Body of pancreas (tissue), 4 donors: ENCODE measurements around the gene AK2. TPM values are rescaled to one million over a fixed set of nuclear protein-coding genes. Genes with fewer than 3 reads are reported as not detected.

Source experiments
- ATAC-seq: fragments of 150-250 bp; one replicate; pipeline ENCODE4 v1.9.1; 2016
- DNase-seq, 4 donors: peaks; one replicate each; pipeline ENCODE4 v3.0.0-alpha.2; 2019
- H3K27ac ChIP-seq, 4 donors: fragments of 200-600 bp; sonication (generic); 1 replicate in 3 of 4; 2 replicates in 1 of 4; pipeline versions ENCODE4 v1.5.1 to v1.6.1; 2016 to 2019; ENCODE audit warnings: mild to moderate bottlenecking in 1 of 4, mixed read lengths in 1 of 4, moderate library complexity in 1 of 4
- H3K27me3 ChIP-seq, 2 donors: fragments of 200-600 bp; sonication (generic); one replicate each; pipeline ENCODE4 v1.6.0; 2016; ENCODE audit warnings: mild to moderate bottlenecking in 1 of 2
- H3K36me3 ChIP-seq, 2 donors: fragments of 200-600 bp; sonication (generic); replicated peaks in 1 of 2; 2 replicates each; pipeline ENCODE4 v1.5.1; 2016; ENCODE audit warnings: low read depth in 2 of 2; ENCODE audit not compliant: insufficient read depth in 1 of 2
- H3K4me1 ChIP-seq: fragments of 200-600 bp; sonication (generic); one replicate; pipeline ENCODE4 v1.6.0; 2016
- H3K4me3 ChIP-seq, 2 donors: fragments of 200-600 bp; sonication (generic); 1 replicate in 1 of 2; 2 replicates in 1 of 2; pipeline ENCODE4 v1.5.1; 2016 to 2019
- H3K9me3 ChIP-seq, 3 donors: fragments of 200-600 bp; sonication (generic); 1 replicate in 2 of 3; 2 replicates in 1 of 3; pipeline ENCODE4 v1.5.1; 2016
- CTCF ChIP-seq, 7 experiments: fragments of 450-650 bp in 4 of 7; fragments of 200-600 bp in 3 of 7; sonication (generic) in 3 of 7; IDR thresholded peaks; one replicate each; pipeline ENCODE4 v1.5.1; 2016 to 2019; ENCODE audit warnings: antibody characterized with exemption in 7 of 7
- POLR2A ChIP-seq, 3 donors: fragments of 450-650 bp; IDR thresholded peaks; one replicate each; pipeline ENCODE4 v1.6.1; 2016; ENCODE audit warnings: antibody characterized with exemption in 3 of 3, mild to moderate bottlenecking in 2 of 3
- WGBS, 2 donors: methylation state at CpG; one replicate each; pipeline ENCODE4 v1.1.5; 2017; 5-methylcytosine and 5-hydroxymethylcytosine counted together
- intact Hi-C: fragments of 100-400 bp; cut with DNase I; formaldehyde crosslinking; loops from one replicate; pipeline ENCODE4 v1.15.1; 2023
- total RNA-seq, 2 donors: library from RNA; depleted of rRNA; stranded (reverse); fragments of >200 nt; gene quantifications; one replicate each; pipeline ENCODE4 v1.1.0, GENCODE V29; 2016

AK2 gene
- total RNA-seq, 2 donors from 2014 or later = 76.8 to 533 TPM

DNA sequence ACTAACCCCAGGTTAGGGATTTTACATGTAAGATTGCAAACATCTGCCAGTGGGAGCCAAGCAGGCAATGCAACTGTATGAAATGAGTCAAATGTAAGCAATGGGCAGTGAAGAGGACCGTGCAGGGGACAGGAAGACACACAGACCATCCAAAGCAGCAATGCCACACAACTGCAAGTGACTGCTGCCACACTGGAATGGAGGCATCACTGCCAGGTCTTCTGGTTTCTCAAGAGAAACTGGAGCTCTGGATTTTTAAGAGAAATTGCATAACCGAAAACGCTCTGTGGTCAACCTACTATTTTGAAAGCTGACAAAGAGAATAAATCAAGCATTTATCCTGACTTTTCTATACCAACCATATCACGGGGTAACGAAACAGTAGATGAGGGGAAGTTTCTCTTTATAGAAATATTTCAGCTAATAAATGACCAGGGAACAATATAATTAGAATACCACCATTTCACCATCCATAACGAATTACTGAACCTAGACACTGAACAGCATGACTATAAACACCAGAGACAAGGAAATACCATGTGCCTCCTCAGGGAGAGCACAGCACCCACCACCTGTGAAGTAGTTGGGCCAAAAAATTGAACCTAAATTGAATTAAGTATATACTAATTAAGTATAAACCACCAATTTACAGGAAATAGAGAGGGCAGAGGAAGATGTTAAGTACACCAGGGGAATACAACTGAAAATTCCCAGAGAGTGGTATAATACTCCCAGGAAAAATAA lies 4.4 kb downstream of the AK2 start:
- Histone ChIP-seq H3K36me3 (no peaks in the 10 kb centered on the region), H3K9me3 (no peaks in the 10 kb centered on the region), H3K4me1 (peaks cover 69% of the 10 kb centered on the region), H3K27ac (no peak overlapping the region), H3K27me3 (no peaks in the 10 kb centered on the region), H3K4me3 (no peak overlapping the region)
- intact Hi-C loops = no loop called here
- TF ChIP-seq POLR2A (IDR thresholded peaks at IDR 0.05) (no peak), CTCF (IDR thresholded peaks at IDR 0.05) (no peak)
- ATAC-seq = no peak
- no peak for DNase-seq
- 67 to 80% methylated on average over 6 of the region's 6 CpGs for WGBS, 2 donors

- Histone ChIP-seq H3K9me3 (no peaks in the 10 kb centered on the region), H3K27me3 (no peaks in the 10 kb centered on the region), H3K4me3 (no peak overlapping the region), H3K36me3 (no peaks in the 10 kb centered on the region), H3K4me1 (peaks cover 74% of the 10 kb centered on the region), H3K27ac (no peak overlapping the region)
- WGBS, 2 donors = 68 to 90% methylated on average over 4 of the region's 4 CpGs
- no peak for DNase-seq
- ATAC-seq = no peak
- no peak for TF ChIP-seq CTCF (IDR thresholded peaks at IDR 0.05)
- no peak for TF ChIP-seq POLR2A (IDR thresholded peaks at IDR 0.05)
- intact Hi-C loops = no loop called here
Measured at GRCh38 chr1:33031506-33031905, 5.2 kb downstream of the AK2 start.

- 89 to 97% methylated on average over 2 of the region's 2 CpGs for WGBS, 2 donors
- Histone ChIP-seq H3K27ac (no peak overlapping the region), H3K27me3 (no peaks in the 10 kb centered on the region), H3K4me1 (peaks cover 73% of the 10 kb centered on the region), H3K4me3 (no peak overlapping the region), H3K9me3 (no peaks in the 10 kb centered on the region), H3K36me3 (no peaks in the 10 kb centered on the region)
- intact Hi-C loops = no loop called here
- TF ChIP-seq CTCF (IDR thresholded peaks at IDR 0.05) (no peak), POLR2A (IDR thresholded peaks at IDR 0.05) (no peak)
- ATAC-seq (no peak), DNase-seq (peak in 1 of 4 donors; percentile 24)
Measured at GRCh38 chr1:33030575-33030974, 6.1 kb downstream of the AK2 start.

DNA sequence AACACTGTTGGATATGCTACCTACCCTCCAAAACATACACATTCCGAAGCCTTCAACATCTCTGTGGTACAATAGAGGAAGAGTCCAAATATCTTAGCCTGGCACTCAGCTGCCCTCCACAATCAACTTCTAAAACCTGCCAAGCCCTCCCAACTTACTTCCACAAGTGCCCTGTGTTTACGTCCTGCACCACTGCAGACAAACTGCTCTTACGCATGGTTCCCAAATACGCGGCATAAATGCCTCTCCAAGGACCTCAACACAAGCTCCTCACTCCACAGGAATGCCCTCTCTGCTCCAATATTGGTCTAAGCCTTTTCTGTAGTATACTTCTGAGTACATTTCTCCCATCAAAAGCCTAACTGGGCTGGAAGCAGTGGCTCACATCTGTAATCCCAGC lies 6.8 kb downstream of the AK2 start:
- Histone ChIP-seq H3K36me3 (no peaks in the 10 kb centered on the region), H3K4me3 (no peak overlapping the region), H3K4me1 (peaks cover 73% of the 10 kb centered on the region), H3K27me3 (no peaks in the 10 kb centered on the region), H3K27ac (no peak overlapping the region), H3K9me3 (no peaks in the 10 kb centered on the region)
- WGBS, 2 donors = 85 to 91% methylated on average over 5 of the region's 5 CpGs
- intact Hi-C loops = no loop called here
- ATAC-seq (no peak), DNase-seq (no peak)
- TF ChIP-seq POLR2A (IDR thresholded peaks at IDR 0.05) = no peak
- no peak for TF ChIP-seq CTCF (IDR thresholded peaks at IDR 0.05)

GRCh38 chr1:33029209-33029608 lies 7.5 kb downstream of the AK2 start:
- Histone ChIP-seq H3K4me1 (peaks cover 73% of the 10 kb centered on the region), H3K27ac (no peak overlapping the region), H3K36me3 (no peaks in the 10 kb centered on the region), H3K4me3 (no peak overlapping the region), H3K27me3 (no peaks in the 10 kb centered on the region), H3K9me3 (no peaks in the 10 kb centered on the region)
- DNase-seq (no peak), ATAC-seq (no peak)
- intact Hi-C loops = no loop called here
- 88 to 93% methylated on average over 4 of the region's 4 CpGs for WGBS, 2 donors
- TF ChIP-seq CTCF (IDR thresholded peaks at IDR 0.05) (no peak), POLR2A (IDR thresholded peaks at IDR 0.05) (no peak)
